Activated CD4-positive, alpha-beta T cell treated with anti-CD3 and anti-CD28 coated beads, Interleukin-2, Interleukin-4, amounts not matched to agents 100 ng/mL and 50 ng/mL, durations not matched to agents 16 hours and 8 hours (primary cell): ENCODE results near the gene EPB41.
A peak's percentile ranks its signal among the peaks of the same experiment; 100 is the strongest.
"Not testable (repeated sequence)": the region's sequence is repeated elsewhere in the genome, so short reads cannot be mapped to it uniquely, and the experiment has no call there.

Source experiments
- DNase-seq: peaks from one replicate; pipeline ENCODE4 v3.0.0-alpha.2; 2020; ENCODE audit warnings: low spot score

The EPB41 gene

GRCh38 chr1:28982198-28982597 lies 67.8 kb downstream of the EPB41 start:
- DNase-seq: no peak

- DNase-seq: no peak
Observed at GRCh38 chr1:28983091-28983490, 68.7 kb downstream of the EPB41 start.

GRCh38 chr1:28983509-28984310 lies 69.3 kb downstream of the EPB41 start:
- DNase-seq: no peak

GRCh38 chr1:28984311-28984684 lies 69.9 kb downstream of the EPB41 start:
- no peak for DNase-seq

- DNase-seq: no peak
Observed at GRCh38 chr1:28985427-28985826, 71.1 kb downstream of the EPB41 start.

- DNase-seq: no peak
Observed at GRCh38 chr1:28986306-28986910, 72.0 kb downstream of the EPB41 start.

- no peak for DNase-seq
Observed at GRCh38 chr1:29002792-29003191, 88.4 kb downstream of the EPB41 start.

GRCh38 chr1:29004288-29004687 lies 89.9 kb downstream of the EPB41 start:
- no peak for DNase-seq

GRCh38 chr1:29004798-29005197 lies 90.4 kb downstream of the EPB41 start:
- no peak for DNase-seq

- DNase-seq: no peak
Observed at GRCh38 chr1:29011775-29012174, 97.4 kb downstream of the EPB41 start.

GRCh38 chr1:29017235-29017634 lies 102.9 kb downstream of the EPB41 start:
- no peak for DNase-seq

GRCh38 chr1:29017975-29018712 lies 103.8 kb downstream of the EPB41 start:
- no peak for DNase-seq

GRCh38 chr1:29022620-29023019 lies 108.3 kb downstream of the EPB41 start:
- DNase-seq: no peak

- DNase-seq: no peak
Observed at GRCh38 chr1:29029667-29030066, 115.3 kb downstream of the EPB41 start.

- no peak for DNase-seq
Observed at GRCh38 chr1:29032841-29033240, 118.5 kb downstream of the EPB41 start.

GRCh38 chr1:29033829-29034466 lies 119.6 kb downstream of the EPB41 start:
- peak; percentile 38 for DNase-seq

GRCh38 chr1:29043274-29043965 lies 129.1 kb downstream of the EPB41 start:
- no peak for DNase-seq

- DNase-seq: no peak
Observed at GRCh38 chr1:29044010-29044409, 129.6 kb downstream of the EPB41 start.

- not testable (repeated sequence) for DNase-seq
Observed at GRCh38 chr1:29045663-29046062, 131.3 kb downstream of the EPB41 start.

GRCh38 chr1:29047142-29047541 lies 132.8 kb downstream of the EPB41 start:
- DNase-seq: no peak

GRCh38 chr1:29050166-29050565 lies 135.8 kb downstream of the EPB41 start:
- no peak for DNase-seq

GRCh38 chr1:29052100-29052499 lies 137.7 kb downstream of the EPB41 start:
- no peak for DNase-seq
